Amniotic epithelial cell (primary cell): ENCODE measurements around the gene COX7B2.

Experiments used
- DNase-seq: peaks from one replicate; pipeline ENCODE4 v3.0.0-alpha.2; 2010; ENCODE audit warnings: low read depth

The COX7B2 gene

DNA sequence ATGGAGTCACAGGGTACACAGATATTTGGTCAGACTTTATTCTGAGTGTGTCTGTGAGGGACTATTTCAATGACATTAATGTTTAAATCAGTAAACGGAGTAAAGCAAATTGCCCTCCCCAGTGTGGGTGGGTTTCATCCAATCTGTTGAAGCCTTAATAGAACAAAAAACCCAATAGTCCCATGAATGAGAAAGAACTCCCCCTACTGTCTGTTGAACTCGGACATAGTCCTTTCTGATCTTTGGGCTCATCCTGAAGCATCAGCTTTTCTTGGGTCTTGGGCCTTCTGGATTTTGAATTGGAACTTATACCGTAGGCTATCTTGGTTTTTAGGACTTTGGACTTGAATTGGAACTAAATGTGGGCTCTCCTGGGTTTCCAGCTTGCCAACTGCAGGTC lies 193.6 kb downstream of the COX7B2 start:
- DNase-seq: no peak

- DNase-seq: no peak
Measured at GRCh38 chr4:46698891-46699290, 210.2 kb downstream of the COX7B2 start.
